HEK293T (cell line): ENCODE measurements around the gene CPAMD8.

ENCODE experiments used
- CTCF ChIA-PET: fragments of 350-600 bp; formaldehyde crosslinking; extraction: SDS; loops from one replicate; lab custom pipeline; 2021; ENCODE audit warnings: antibody characterized with exemption, inconsistent platforms; lab: Yijun Ruan, JAX
- POLR2A ChIA-PET: fragments of 350-600 bp; formaldehyde crosslinking; extraction: SDS; loops from one replicate; lab custom pipeline; 2020; ENCODE audit warnings: antibody characterized with exemption, inconsistent platforms; lab: Yijun Ruan, JAX
- DNase-seq: peaks from one replicate; pipeline ENCODE4 v3.0.0; 2012; ENCODE audit warnings: mixed read lengths; ENCODE audit errors: extremely low spot score
- ARNT ChIP-seq: fragments of 450-650 bp; IDR thresholded peaks from 2 replicates; pipeline ENCODE4 v1.6.1; 2017; ENCODE audit warnings: mild to moderate bottlenecking
- BHLHE40 ChIP-seq: fragments of 450-650 bp; IDR thresholded peaks from 2 replicates; pipeline ENCODE4 v1.6.1; 2016; ENCODE audit warnings: mild to moderate bottlenecking, moderate library complexity, borderline replicate concordance
- CTBP1 ChIP-seq: fragments of 450-650 bp; IDR thresholded peaks from 2 replicates; pipeline ENCODE4 v1.6.1; 2016; ENCODE audit warnings: borderline replicate concordance
- ELF4 ChIP-seq: fragments of 450-650 bp; IDR thresholded peaks from 2 replicates; pipeline ENCODE4 v1.6.1; 2017; ENCODE audit warnings: antibody characterized with exemption
- FOXA1 ChIP-seq: fragments of 450-650 bp; IDR thresholded peaks from 2 replicates; pipeline ENCODE4 v1.6.1; 2016; ENCODE audit warnings: mild to moderate bottlenecking
- FOXK2 ChIP-seq: fragments of 450-650 bp; IDR thresholded peaks from 2 replicates; pipeline ENCODE4 v1.6.1; 2016; ENCODE audit warnings: mild to moderate bottlenecking
- FOXM1 ChIP-seq: fragments of 450-650 bp; IDR thresholded peaks from 2 replicates; pipeline ENCODE4 v1.6.1; 2017; ENCODE audit warnings: mild to moderate bottlenecking, borderline replicate concordance
- HDGF ChIP-seq: fragments of 450-650 bp; IDR thresholded peaks from 2 replicates; pipeline ENCODE4 v1.6.1; 2017; ENCODE audit warnings: antibody characterized with exemption, borderline replicate concordance
- L3MBTL2 ChIP-seq: fragments of 450-650 bp; conservative IDR thresholded peaks from 2 replicates; pipeline ENCODE4 v1.6.1; 2016; ENCODE audit warnings: mild to moderate bottlenecking
- LEF1 ChIP-seq: fragments of 450-650 bp; IDR thresholded peaks from 2 replicates; pipeline ENCODE4 v1.6.1; 2017; ENCODE audit warnings: mild to moderate bottlenecking, borderline replicate concordance
- NFRKB ChIP-seq: fragments of 450-650 bp; IDR thresholded peaks from 2 replicates; pipeline ENCODE4 v1.6.1; 2016; ENCODE audit warnings: mild to moderate bottlenecking, moderate library complexity
- PKNOX1 ChIP-seq: fragments of 450-650 bp; IDR thresholded peaks from 2 replicates; pipeline ENCODE4 v1.6.1; 2016
- SP1 ChIP-seq: fragments of 450-650 bp; IDR thresholded peaks from 2 replicates; pipeline ENCODE4 v1.6.1; 2017
- SUZ12 ChIP-seq: fragments of 450-650 bp; IDR thresholded peaks from 2 replicates; pipeline ENCODE4 v1.6.1; 2016; ENCODE audit warnings: mild to moderate bottlenecking
- TARDBP ChIP-seq: fragments of 450-650 bp; IDR thresholded peaks from 2 replicates; pipeline ENCODE4 v1.6.1; 2016
- ZNF384 ChIP-seq: fragments of 450-650 bp; IDR thresholded peaks from 2 replicates; pipeline ENCODE4 v1.6.1; 2016

Gene CPAMD8

GRCh38 chr19:16901491-16902175 lies 125.0 kb downstream of the CPAMD8 start:
- ChIA-PET POLR2A (no interaction called here), CTCF (interaction anchor here (0.6 to 1.1 kb wide), 2 partner anchors 70 to 363 kb away, joined by 3 read pairs; partner anchors contain the start of gene USHBP1)
- no peak for DNase-seq
- TF ChIP-seq TARDBP (no peak), LEF1 (no peak), CTBP1 (no peak), PKNOX1 (no peak), NFRKB (no peak), ARNT (no peak), ELF4 (no peak), L3MBTL2 (no peak), SP1 (no peak), FOXM1 (no peak), FOXA1 (no peak), FOXK2 (no peak), HDGF (no peak), ZNF384 (no peak), BHLHE40 (no peak)

- peak; percentile 36 for DNase-seq
- POLR2A ChIA-PET, result no interaction called here
- CTCF ChIA-PET, result no interaction called here
- TF ChIP-seq L3MBTL2 (no peak), ZNF384 (peak; percentile 80), FOXK2 (no peak)
Measured at GRCh38 chr19:16899566-16900075, 127.0 kb downstream of the CPAMD8 start.

GRCh38 chr19:16898361-16899015 lies 128.1 kb downstream of the CPAMD8 start:
- POLR2A ChIA-PET, result no interaction called here

GRCh38 chr19:16897856-16898161 lies 128.8 kb downstream of the CPAMD8 start:
- DNase-seq, result no peak
- ChIA-PET CTCF (no interaction called here), POLR2A (no interaction called here)
- TF ChIP-seq FOXA1 (no peak), FOXM1 (no peak), L3MBTL2 (no peak), SUZ12 (no peak), TARDBP (no peak), ARNT (no peak), BHLHE40 (no peak), HDGF (no peak)

More at GRCh38 chr19:16898361-16899015, 128.1 kb downstream of the CPAMD8 start:
- no peak for DNase-seq
- TF ChIP-seq TARDBP (no peak), ELF4 (no peak), FOXK2 (no peak), FOXA1 (no peak), BHLHE40 (no peak), NFRKB (no peak), L3MBTL2 (no peak), FOXM1 (no peak), ARNT (no peak), SP1 (no peak), SUZ12 (no peak), ZNF384 (no peak), LEF1 (no peak), CTBP1 (no peak), HDGF (no peak), PKNOX1 (no peak)
- CTCF ChIA-PET, result no interaction called here

GRCh38 chr19:16897029-16897855 lies 129.4 kb downstream of the CPAMD8 start:
- TF ChIP-seq ZNF384 (no peak), L3MBTL2 (peak; percentile 57), SP1 (peak; percentile 46; the same call in 1 of the 2 replicates)
- peak; percentile 99 for DNase-seq
- ChIA-PET POLR2A (no interaction called here), CTCF (no interaction called here)

- ChIA-PET POLR2A (no interaction called here), CTCF (no interaction called here)
- no peak for TF ChIP-seq ARNT
- TF ChIP-seq ELF4, result no peak
- TF ChIP-seq HDGF, result no peak
- TF ChIP-seq CTBP1, result no peak
- DNase-seq, result no peak
Measured at GRCh38 chr19:16896146-16897028, 130.2 kb downstream of the CPAMD8 start.
